DOHH2 (cell line): Measurements from ENCODE around the gene TIMM50.

Source experiments
- H3F3A ChIP-seq: fragments of 200-600 bp; sonication (generic), shearing (Covaris generic); 2 replicates; pipeline ENCODE4 v1.6.0; 2016; ENCODE audit warnings: antibody characterized with exemption, mild to moderate bottlenecking; ENCODE audit not compliant: control insufficient read depth, insufficient read depth
- H3K27ac ChIP-seq: fragments of 200-600 bp; sonication (generic); 2 replicates; pipeline ENCODE4 v1.5.1; 2014; ENCODE audit warnings: low read depth, mild to moderate bottlenecking, low read length, moderate library complexity
- H3K27me3 ChIP-seq: fragments of 200-600 bp; sonication (generic); 2 replicates; pipeline ENCODE4 v1.6.1; 2014; ENCODE audit warnings: mild to moderate bottlenecking, low read length, mixed read lengths; ENCODE audit not compliant: control insufficient read depth
- H3K36me3 ChIP-seq: fragments of 200-600 bp; sonication (generic); 2 replicates; pipeline ENCODE4 v1.6.1; 2014; ENCODE audit warnings: mild to moderate bottlenecking, low read length, moderate library complexity, mixed read lengths; ENCODE audit not compliant: control insufficient read depth
- H3K4me1 ChIP-seq: fragments of 200-600 bp; sonication (generic); 2 replicates; pipeline ENCODE4 v1.6.1; 2014; ENCODE audit warnings: mild to moderate bottlenecking, low read length, mixed read lengths; ENCODE audit not compliant: control insufficient read depth
- H3K4me2 ChIP-seq: fragments of 200-600 bp; sonication (generic); 2 replicates; pipeline ENCODE4 v1.6.0; 2014; ENCODE audit warnings: mild to moderate bottlenecking, low read length, moderate library complexity
- H3K4me3 ChIP-seq: fragments of 200-600 bp; sonication (generic); 2 replicates; pipeline ENCODE4 v1.5.1; 2014; ENCODE audit warnings: mild to moderate bottlenecking, low read length, mixed read lengths
- H3K79me2 ChIP-seq: fragments of 200-600 bp; sonication (generic); 2 replicates; pipeline ENCODE4 v1.6.1; 2014; ENCODE audit warnings: mild to moderate bottlenecking, low read length, mixed read lengths; ENCODE audit not compliant: control insufficient read depth
- H3K9me2 ChIP-seq: fragments of 200-600 bp; sonication (generic); replicated peaks from 2 replicates; pipeline ENCODE4 v1.6.1; 2014; ENCODE audit warnings: mild to moderate bottlenecking, low read length, mixed read lengths; ENCODE audit not compliant: control insufficient read depth
- H3K9me3 ChIP-seq: fragments of 200-600 bp; sonication (generic); 2 replicates; pipeline ENCODE4 v1.6.1; 2014; ENCODE audit warnings: antibody characterized with exemption, low read length, mixed read lengths; ENCODE audit not compliant: control insufficient read depth, insufficient read depth
- H4K20me1 ChIP-seq: fragments of 200-600 bp; sonication (generic); 2 replicates; pipeline ENCODE4 v1.6.0; 2014; ENCODE audit warnings: low read depth, mild to moderate bottlenecking, antibody characterized with exemption, low read length, moderate library complexity; ENCODE audit not compliant: control insufficient read depth, insufficient read depth
- CTCF ChIP-seq: fragments of 200-600 bp; sonication (generic); IDR thresholded peaks from one replicate; pipeline ENCODE4 v1.5.1; 2014; ENCODE audit warnings: antibody characterized with exemption, mild to moderate bottlenecking, low read depth, low read length; ENCODE audit not compliant: poor library complexity, severe bottlenecking
- EZH2phosphoT487 ChIP-seq: fragments of 200-600 bp; sonication (generic); IDR thresholded peaks from 2 replicates; pipeline ENCODE4 v1.6.1; 2017; ENCODE audit warnings: borderline replicate concordance, mild to moderate bottlenecking, antibody characterized with exemption, low read length, moderate library complexity, mixed read lengths

TIMM50 gene

GRCh38 chr19:39471756-39472536 lies 8.7 kb upstream of the TIMM50 start:
- no peaks in the 10 kb centered on the region for H3K79me2 ChIP-seq
- no peak for TF ChIP-seq EZH2phosphoT487
- no peak for TF ChIP-seq CTCF

GRCh38 chr19:39472746-39473442 lies 7.7 kb upstream of the TIMM50 start:
- no peak overlapping the region for H3K4me2 ChIP-seq
- H3K4me1 ChIP-seq: no peaks in the 10 kb centered on the region
- no peaks in the 10 kb centered on the region for H3K9me3 ChIP-seq
- peaks cover 85% of the 10 kb centered on the region for H3K36me3 ChIP-seq
- no peaks in the 10 kb centered on the region for H4K20me1 ChIP-seq
- H3K9me2 ChIP-seq: no peaks in the 10 kb centered on the region
- H3F3A ChIP-seq: no peaks in the 10 kb centered on the region
- no peaks in the 10 kb centered on the region for H3K79me2 ChIP-seq
- no peak overlapping the region for H3K4me3 ChIP-seq
- TF ChIP-seq CTCF (no peak), EZH2phosphoT487 (no peak)
- no peak overlapping the region for H3K27ac ChIP-seq
- H3K27me3 ChIP-seq: no peaks in the 10 kb centered on the region

More at GRCh38 chr19:39471756-39472536, 8.7 kb upstream of the TIMM50 start:
- Histone ChIP-seq H4K20me1 (no peaks in the 10 kb centered on the region), H3K4me2 (no peak overlapping the region), H3K27ac (no peak overlapping the region), H3K36me3 (peaks cover 91% of the 10 kb centered on the region), H3K9me3 (no peaks in the 10 kb centered on the region), H3K4me3 (no peak overlapping the region), H3K9me2 (no peaks in the 10 kb centered on the region), H3K4me1 (no peaks in the 10 kb centered on the region), H3K27me3 (no peaks in the 10 kb centered on the region), H3F3A (no peaks in the 10 kb centered on the region)

GRCh38 chr19:39473443-39473960 lies 7.1 kb upstream of the TIMM50 start:
- peaks cover 79% of the 10 kb centered on the region for H3K36me3 ChIP-seq
- no peaks in the 10 kb centered on the region for H3K27me3 ChIP-seq
- no peak overlapping the region for H3K4me3 ChIP-seq
- no peaks in the 10 kb centered on the region for H3K4me1 ChIP-seq
- no peak overlapping the region for H3K27ac ChIP-seq
- no peak for TF ChIP-seq EZH2phosphoT487
- no peak for TF ChIP-seq CTCF
- H3K9me2 ChIP-seq: no peaks in the 10 kb centered on the region
- H3K79me2 ChIP-seq: no peaks in the 10 kb centered on the region
- no peak overlapping the region for H3K4me2 ChIP-seq
- no peaks in the 10 kb centered on the region for H3K9me3 ChIP-seq
- H4K20me1 ChIP-seq: no peaks in the 10 kb centered on the region
- peaks cover 2% of the 10 kb centered on the region; the same call in 1 of the 2 replicates for H3F3A ChIP-seq
